ENCODE measurements around the gene GPATCH2. TPM values are rescaled to one million over a fixed set of nuclear protein-coding genes. Genes with fewer than 3 reads are reported as not detected.

The GPATCH2 gene
- total and polyA plus RNA-seq, 2 donors (not counting 1 experiment from before 2014, with no cell fraction given), result 4.7 to 14.7 TPM

- Mint-ChIP-seq H3K4me1 (no peaks in the 10 kb centered on the region), H3K27ac (no peak overlapping the region), H3K27me3 (no peaks in the 10 kb centered on the region), H3K4me3 (no peak overlapping the region), H3K9me3 (ENCODE audit: insufficient read depth) (no peaks in the 10 kb centered on the region)
- CTCF ChIA-PET, result no interaction called here
- Histone ChIP-seq H4K20me1 (ENCODE audit: control insufficient read depth, insufficient read depth, low read length, poor library complexity, severe bottlenecking) (no peaks in the 10 kb centered on the region), H3K4me3 (ENCODE audit: control extremely low read depth in 1 of 5, extremely low read depth in 1 of 5, insufficient read depth in 1 of 5, low read depth in 2 of 5, low read length in 4 of 5) (no peak overlapping the region), H3K9me3 (ENCODE audit: control extremely low read depth in 1 of 3, control insufficient read depth in 2 of 3, insufficient read depth in 1 of 3, low read length in 2 of 3) (no peaks in the 10 kb centered on the region), H2AFZ (ENCODE audit: insufficient read depth, low read depth, low read length, poor library complexity, severe bottlenecking) (no peak overlapping the region), H3K4me2 (replicated peaks; ENCODE audit: low read depth, low read length, poor library complexity, severe bottlenecking) (no peak overlapping the region), H3K9ac (ENCODE audit: low read length) (no peak overlapping the region), H3K79me2 (ENCODE audit: control insufficient read depth, insufficient read depth, low read length) (no peaks in the 10 kb centered on the region), H3K4me1 (ENCODE audit: control insufficient read depth in 2 of 2, insufficient read depth in 2 of 2, low read length in 2 of 2) (no peaks in the 10 kb centered on the region), H3K27ac (ENCODE audit: low read length in 2 of 2) (no peak overlapping the region), H3K36me3 (replicated peaks in 1 of 2; ENCODE audit: control extremely low read depth in 1 of 2, control insufficient read depth in 1 of 2, extremely low read depth in 1 of 2, insufficient read depth in 2 of 2, low read length in 1 of 2) (no peaks in the 10 kb centered on the region), H3K27me3 (replicated peaks in 1 of 4; ENCODE audit: control extremely low read depth in 1 of 4, control insufficient read depth in 3 of 4, insufficient read depth in 4 of 4, low read length in 3 of 4) (no peaks in the 10 kb centered on the region)
- DNase-seq (no peak), ATAC-seq (ENCODE audit: low read depth) (no peak)
- intact Hi-C loops (cut with micrococcal nuclease), result no loop called here
- TF ChIP-seq CTCF (IDR thresholded peaks at IDR 0.05) (no peak), EZH2 (IDR thresholded peaks at IDR 0.05; ENCODE audit: borderline replicate concordance, insufficient read depth, low read depth, low read length, poor library complexity, severe bottlenecking) (no peak)
- WGBS (ENCODE audit: insufficient coverage), result no CpG with 5 or more reads among the region's 2 CpGs
- POLR2A ChIA-PET, result no interaction called here
Measured at GRCh38 chr1:217599154-217599553, 31.7 kb downstream of the GPATCH2 start.

- Histone ChIP-seq H3K36me3 (replicated peaks in 1 of 2; ENCODE audit: control extremely low read depth in 1 of 2, control insufficient read depth in 1 of 2, extremely low read depth in 1 of 2, insufficient read depth in 2 of 2, low read length in 1 of 2) (peaks cover 3 to 4% of the 10 kb centered on the region in 2 experiments), H3K4me2 (replicated peaks; ENCODE audit: low read depth, low read length, poor library complexity, severe bottlenecking) (no peak overlapping the region), H3K9me3 (ENCODE audit: control extremely low read depth in 1 of 3, control insufficient read depth in 2 of 3, insufficient read depth in 1 of 3, low read length in 2 of 3) (no peaks in the 10 kb centered on the region), H3K4me1 (ENCODE audit: control insufficient read depth in 2 of 2, insufficient read depth in 2 of 2, low read length in 2 of 2) (no peaks in the 10 kb centered on the region), H3K27me3 (replicated peaks in 1 of 4; ENCODE audit: control extremely low read depth in 1 of 4, control insufficient read depth in 3 of 4, insufficient read depth in 4 of 4, low read length in 3 of 4) (no peaks in the 10 kb centered on the region), H3K4me3 (ENCODE audit: control extremely low read depth in 1 of 5, extremely low read depth in 1 of 5, insufficient read depth in 1 of 5, low read depth in 2 of 5, low read length in 4 of 5) (no peak overlapping the region), H3K9ac (ENCODE audit: low read length) (no peak overlapping the region), H2AFZ (ENCODE audit: insufficient read depth, low read depth, low read length, poor library complexity, severe bottlenecking) (no peak overlapping the region), H3K79me2 (ENCODE audit: control insufficient read depth, insufficient read depth, low read length) (no peaks in the 10 kb centered on the region), H4K20me1 (ENCODE audit: control insufficient read depth, insufficient read depth, low read length, poor library complexity, severe bottlenecking) (no peaks in the 10 kb centered on the region), H3K27ac (ENCODE audit: low read length in 2 of 2) (no peak overlapping the region)
- no peak for TF ChIP-seq EZH2 (IDR thresholded peaks at IDR 0.05; ENCODE audit: borderline replicate concordance, insufficient read depth, low read depth, low read length, poor library complexity, severe bottlenecking)
- TF ChIP-seq CTCF (IDR thresholded peaks at IDR 0.05), result no peak
- H3K4me1 Mint-ChIP-seq, result no peaks in the 10 kb centered on the region
- DNase-seq (no peak), ATAC-seq (ENCODE audit: low read depth) (no peak)
- H3K27me3 Mint-ChIP-seq, result no peaks in the 10 kb centered on the region
- H3K9me3 Mint-ChIP-seq (ENCODE audit: insufficient read depth), result no peaks in the 10 kb centered on the region
- H3K4me3 Mint-ChIP-seq, result no peak overlapping the region
- no CpG with 5 or more reads among the region's 2 CpGs for WGBS (ENCODE audit: insufficient coverage)
- ChIA-PET POLR2A (no interaction called here), CTCF (no interaction called here)
- H3K27ac Mint-ChIP-seq, result no peak overlapping the region
- intact Hi-C loops (cut with micrococcal nuclease), result no loop called here
Measured at GRCh38 chr1:217590598-217590997, 40.3 kb downstream of the GPATCH2 start.
